Measurements from ENCODE around the gene ANKRD24. TPM values are rescaled to one million over a fixed set of nuclear protein-coding genes. Genes with fewer than 3 reads are reported as not detected.
"Not testable (repeated sequence)": the region's sequence is repeated elsewhere in the genome, so short reads cannot be mapped to it uniquely, and the experiment has no call there.

ANKRD24 gene
- total RNA-seq, 1 donor from 2014 or later = 2.1 TPM

DNA sequence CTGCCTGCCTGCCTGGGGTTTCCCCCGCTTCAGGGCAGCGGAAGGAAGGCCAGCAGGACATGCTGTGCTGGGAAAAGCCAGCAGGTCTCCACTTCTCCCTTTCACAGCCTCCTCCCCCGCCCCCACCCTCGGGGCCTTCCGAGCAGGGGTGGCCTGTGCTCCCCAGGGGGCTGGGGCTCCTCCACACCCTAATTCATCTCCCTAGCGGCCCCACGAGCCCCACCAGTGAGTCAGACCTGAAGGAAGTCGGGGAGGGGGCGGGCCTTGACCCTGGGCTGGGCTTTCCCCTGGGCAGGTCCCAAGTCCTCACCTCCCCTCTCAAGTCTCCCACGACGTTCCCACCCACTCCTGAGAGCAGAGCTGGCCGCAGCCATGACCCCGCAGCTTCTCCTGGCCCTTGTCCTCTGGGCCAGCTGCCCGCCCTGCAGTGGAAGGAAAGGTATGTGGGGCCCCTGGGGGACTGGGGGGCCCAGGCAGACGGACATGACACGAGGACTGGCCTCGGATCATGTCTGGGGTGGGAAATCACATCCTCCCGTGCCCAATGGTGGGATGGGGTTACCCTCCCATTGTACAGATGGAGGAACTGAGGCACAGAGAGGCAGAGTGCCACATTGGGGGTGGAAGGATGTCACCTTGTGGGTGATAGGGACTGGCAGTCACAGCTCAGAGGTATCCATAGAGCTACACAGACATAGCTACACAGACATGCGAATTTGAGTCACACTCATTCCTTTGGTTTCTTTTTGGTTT lies 46.9 kb downstream of the ANKRD24 start, which contains the start of gene EBI3:
EBI3 (plus strand) TSS at position 345 of the 753 bp plus-strand sequence; CDS start at position 373, 28 bp downstream.
- DNase-seq (ENCODE audit: extremely low read depth, low read depth, low spot score) = no peak

DNA sequence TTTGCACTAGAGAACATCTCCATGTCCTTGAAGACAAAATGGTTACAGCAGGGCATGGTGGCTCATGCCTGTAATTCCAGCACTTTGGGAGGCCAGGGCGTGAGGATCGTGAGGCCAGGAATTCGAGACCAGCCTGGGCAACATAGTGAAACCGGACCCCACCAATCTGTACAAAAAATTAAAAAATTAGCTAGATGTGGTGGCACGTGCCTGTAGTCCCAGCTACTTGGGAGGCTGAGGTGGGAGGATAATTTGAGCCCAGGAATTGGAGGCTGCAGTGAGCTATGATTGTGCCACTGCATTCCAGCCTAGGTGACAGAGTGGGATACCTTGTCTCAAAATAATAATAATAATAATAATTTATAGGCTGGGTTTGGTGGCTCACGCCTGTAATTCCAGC lies 47.7 kb downstream of the ANKRD24 start:
- not testable (repeated sequence) for DNase-seq (ENCODE audit: extremely low read depth, low read depth, low spot score)

DNA sequence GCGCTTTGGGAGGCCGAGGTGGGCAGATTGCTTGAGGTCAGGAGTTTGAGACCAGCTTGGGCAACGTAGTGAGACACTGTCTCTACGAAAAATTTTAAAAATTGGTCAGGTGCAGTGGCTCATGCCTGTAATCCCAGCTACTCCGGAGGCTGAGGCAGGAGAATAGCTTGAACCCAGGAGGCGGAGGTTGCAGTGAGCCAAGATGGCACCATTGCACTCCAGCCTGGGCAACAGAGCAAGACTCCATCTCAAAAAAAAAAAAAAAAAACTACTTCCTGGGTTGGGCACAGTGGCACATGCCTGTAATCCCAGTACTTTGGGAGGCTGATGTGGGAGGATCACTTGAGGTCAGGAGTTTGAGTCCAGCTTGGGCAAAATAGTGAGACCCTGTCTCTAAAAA lies 49.0 kb downstream of the ANKRD24 start:
- DNase-seq (ENCODE audit: extremely low read depth, low read depth, low spot score) = not testable (repeated sequence)

DNA sequence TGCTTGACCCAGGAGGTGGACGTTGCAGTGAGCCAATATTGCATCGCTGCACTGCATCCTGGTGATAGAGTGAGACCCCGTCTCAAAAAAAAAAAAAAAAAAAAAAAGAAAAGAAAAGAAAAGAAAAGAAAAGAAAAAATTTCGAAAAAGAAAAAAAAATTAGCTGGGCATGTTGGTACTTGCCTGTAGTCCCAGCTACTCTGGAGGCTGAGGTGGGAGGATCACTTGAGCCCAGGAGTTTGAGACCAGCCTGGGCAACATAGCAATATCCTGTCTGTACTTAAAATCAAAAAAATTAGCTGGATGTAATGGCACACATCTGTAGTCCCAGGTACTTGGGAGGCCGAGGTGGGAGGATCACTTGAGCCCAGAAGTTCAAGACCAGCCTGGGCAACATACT lies 49.6 kb downstream of the ANKRD24 start:
- not testable (repeated sequence) for DNase-seq (ENCODE audit: extremely low read depth, low read depth, low spot score)

DNA sequence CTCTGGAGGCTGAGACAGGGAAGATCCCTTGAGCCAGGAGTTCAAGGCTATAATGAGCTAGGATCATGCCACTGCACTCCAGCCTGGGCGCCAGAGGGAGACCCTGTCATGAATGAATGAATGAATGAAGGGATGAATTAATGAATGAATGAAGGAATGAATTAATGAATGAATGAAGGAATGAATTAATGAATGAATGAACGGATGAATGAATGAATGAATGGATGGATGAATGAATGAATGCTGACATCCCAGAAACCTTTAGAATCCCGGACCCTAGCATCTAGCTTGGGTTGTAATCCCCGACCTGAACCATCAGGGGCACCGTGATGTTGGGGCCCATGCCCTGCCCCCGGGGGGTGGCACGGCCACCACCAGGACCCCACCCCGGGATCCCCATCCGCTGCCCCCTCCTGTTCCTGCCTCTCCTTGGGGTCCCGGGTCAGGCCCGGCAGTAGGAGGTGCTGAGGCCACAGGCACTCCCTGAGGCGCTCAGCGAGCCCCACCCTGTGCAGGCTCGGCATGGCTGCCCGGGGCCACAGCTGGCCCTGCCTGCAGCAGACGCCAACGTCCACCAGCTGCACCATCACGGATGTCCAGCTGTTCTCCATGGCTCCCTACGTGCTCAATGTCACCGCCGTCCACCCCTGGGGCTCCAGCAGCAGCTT lies 50.3 kb downstream of the ANKRD24 start:
- no peak for DNase-seq (ENCODE audit: extremely low read depth, low read depth, low spot score)

DNA sequence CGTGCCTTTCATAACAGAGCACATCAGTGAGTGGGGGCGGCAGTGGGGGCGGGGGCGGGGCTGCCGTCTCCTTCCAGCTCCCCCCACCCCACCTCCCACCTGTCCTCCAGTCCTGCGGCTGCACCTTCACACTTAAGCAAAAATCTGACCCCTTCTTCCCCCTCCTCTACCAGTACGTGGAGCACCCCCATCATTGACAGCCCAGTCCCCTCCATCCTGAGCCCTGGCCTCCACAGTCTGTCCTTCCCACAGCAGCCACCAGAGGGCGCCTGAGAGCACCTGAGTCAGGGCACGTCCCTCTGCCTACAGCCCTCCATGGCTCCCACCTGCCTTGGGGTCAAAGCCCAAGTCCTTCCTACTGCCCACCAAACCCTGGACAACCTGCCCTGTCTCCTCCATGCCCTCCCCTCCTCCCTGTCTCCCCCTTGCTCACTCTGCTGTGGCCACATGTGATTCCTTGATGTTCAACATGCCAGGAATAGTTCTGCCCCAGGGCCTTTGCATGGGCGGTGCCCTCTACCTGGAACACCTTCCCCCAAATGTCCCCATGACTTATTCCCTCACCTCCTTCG lies 50.9 kb downstream of the ANKRD24 start:
- DNase-seq (ENCODE audit: extremely low read depth, low read depth, low spot score) = no peak

DNA sequence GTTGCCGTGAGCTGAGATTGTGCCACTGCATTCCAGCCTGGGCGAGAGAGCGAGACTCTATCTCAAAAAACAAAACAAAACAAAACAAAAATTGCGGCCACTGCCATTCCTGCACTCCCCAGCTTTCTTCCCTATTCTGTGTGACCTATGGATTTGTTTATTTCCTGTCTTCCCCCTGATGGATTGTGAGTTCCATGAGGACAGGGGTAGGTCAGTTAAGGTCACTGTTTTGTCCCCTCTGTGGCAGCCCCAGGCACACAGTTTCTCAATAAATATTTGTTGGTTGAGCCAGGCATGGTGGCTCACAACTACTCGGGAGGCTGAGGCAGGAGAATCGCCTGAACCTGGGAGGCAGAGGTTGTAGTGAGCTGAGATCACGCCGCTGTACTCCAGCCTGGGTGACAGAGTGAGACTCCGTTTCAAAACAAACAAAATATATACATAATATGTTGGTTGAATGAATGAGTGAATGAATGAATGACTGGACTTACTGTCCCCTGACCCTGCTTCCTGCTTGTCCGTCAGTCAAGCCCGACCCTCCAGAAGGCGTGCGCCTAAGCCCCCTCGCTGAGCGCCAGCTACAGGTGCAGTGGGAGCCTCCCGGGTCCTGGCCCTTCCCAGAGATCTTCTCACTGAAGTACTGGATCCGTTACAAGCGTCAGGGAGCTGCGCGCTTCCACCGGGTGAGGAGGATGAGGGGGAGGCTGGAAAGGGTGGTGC lies 51.8 kb downstream of the ANKRD24 start:
- no peak for DNase-seq (ENCODE audit: extremely low read depth, low read depth, low spot score)

DNA sequence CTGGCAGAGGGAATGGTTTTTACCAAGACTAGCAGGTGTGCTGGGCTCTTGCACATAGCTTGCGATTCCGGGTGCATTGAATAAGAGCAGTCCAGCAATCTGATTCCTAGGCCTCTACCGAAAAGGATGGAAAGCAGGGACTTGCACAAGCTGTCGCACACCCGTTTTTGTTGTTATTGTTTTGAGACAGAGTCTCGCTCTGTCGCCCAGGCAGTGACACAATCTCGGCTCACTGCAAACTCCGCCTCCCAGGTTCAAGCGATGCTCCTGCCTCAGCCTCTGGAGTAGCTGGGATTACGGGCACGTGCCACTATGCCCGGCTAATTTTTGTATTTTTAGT lies 52.3 kb downstream of the ANKRD24 start:
- DNase-seq (ENCODE audit: extremely low read depth, low read depth, low spot score) = no peak

DNA sequence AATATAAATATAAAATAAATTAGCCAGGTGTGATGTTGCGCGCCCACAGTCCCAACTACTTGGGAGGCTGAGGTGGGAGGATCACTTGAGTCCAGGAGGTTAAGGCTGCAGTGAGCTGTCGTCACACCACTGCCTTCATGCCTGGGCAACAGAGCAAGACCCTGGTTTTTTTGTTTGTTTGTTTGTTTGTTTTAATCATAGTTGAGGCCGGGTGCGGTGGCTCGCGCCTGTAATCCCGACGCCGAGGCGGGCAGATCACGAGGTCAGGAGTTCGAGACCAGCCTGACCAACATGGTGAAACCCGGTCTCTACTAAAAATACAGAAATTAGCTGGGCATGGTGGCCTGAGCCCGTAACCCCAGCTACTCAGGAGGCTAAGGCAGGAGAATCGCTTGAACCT lies 55.0 kb downstream of the ANKRD24 start:
- not testable (repeated sequence) for DNase-seq (ENCODE audit: extremely low read depth, low read depth, low spot score)

DNA sequence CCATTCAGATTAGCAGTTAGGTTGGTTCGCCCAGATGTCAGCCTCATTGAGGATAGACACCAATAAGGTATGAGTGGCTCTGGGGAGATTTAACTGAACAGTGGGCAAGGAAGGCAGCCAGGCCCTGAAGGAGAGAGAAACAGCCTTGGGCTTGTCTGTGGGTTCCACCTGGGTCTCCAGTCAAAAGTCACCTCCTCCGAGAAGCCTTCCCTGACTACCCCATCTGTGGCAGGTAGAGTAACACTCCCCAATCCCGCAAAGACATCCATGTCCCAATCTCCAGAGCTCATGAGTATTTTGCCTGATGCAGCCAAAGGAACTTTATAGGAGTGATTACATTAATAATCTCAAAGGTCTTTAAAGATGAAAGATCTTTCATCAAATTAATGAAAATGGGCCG lies 56.3 kb downstream of the ANKRD24 start:
- DNase-seq (ENCODE audit: extremely low read depth, low read depth, low spot score) = no peak

DNA sequence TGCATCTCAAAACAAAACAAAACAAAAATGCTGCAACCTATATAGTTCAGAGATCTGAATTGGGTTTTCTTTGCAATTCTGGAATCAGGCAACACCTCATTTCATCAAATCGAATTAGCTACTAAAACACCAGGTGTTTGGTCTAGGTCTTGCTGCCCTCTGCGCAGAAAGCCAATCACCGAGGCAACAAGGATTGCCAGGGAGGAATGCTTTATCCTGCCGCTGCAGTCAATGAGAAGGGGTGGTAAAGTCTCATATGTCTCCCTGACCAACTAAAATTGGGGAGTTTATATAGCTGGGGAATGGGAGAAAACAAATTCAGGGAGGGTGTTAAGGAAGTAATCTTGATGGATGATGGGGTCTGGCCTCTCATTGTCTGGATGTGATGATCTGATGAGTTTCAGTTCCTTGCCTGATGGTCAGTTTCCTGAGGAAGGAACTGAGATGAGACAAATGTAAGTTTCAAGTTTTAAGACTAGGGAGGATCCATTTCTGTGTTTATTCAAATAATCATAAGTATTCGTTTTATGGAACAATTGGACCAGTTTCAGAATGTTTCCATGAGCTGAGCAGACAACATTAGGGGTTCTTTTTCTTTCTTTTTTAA lies 59.4 kb downstream of the ANKRD24 start:
- DNase-seq (ENCODE audit: extremely low read depth, low read depth, low spot score) = no peak

DNA sequence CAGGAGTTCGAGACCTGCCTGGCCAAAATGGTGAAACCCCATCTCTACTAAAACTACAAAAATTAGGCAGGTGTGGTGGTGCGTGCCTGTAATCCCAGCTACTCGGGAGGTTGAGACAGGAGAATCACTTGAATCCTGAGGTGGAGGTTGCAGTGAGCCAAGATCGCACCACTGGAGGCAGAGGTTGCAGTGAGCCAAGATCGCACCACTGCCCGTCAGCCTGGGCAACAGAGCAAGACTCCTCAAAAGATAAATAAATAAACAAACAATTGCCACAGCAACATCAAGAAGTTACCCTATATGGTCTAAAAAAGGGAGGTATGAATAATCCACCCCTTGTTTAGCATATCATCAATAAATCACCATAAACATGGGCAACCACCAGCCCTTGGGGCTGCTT lies 63.4 kb downstream of the ANKRD24 start:
- DNase-seq (ENCODE audit: extremely low read depth, low read depth, low spot score) = not testable (repeated sequence)

DNA sequence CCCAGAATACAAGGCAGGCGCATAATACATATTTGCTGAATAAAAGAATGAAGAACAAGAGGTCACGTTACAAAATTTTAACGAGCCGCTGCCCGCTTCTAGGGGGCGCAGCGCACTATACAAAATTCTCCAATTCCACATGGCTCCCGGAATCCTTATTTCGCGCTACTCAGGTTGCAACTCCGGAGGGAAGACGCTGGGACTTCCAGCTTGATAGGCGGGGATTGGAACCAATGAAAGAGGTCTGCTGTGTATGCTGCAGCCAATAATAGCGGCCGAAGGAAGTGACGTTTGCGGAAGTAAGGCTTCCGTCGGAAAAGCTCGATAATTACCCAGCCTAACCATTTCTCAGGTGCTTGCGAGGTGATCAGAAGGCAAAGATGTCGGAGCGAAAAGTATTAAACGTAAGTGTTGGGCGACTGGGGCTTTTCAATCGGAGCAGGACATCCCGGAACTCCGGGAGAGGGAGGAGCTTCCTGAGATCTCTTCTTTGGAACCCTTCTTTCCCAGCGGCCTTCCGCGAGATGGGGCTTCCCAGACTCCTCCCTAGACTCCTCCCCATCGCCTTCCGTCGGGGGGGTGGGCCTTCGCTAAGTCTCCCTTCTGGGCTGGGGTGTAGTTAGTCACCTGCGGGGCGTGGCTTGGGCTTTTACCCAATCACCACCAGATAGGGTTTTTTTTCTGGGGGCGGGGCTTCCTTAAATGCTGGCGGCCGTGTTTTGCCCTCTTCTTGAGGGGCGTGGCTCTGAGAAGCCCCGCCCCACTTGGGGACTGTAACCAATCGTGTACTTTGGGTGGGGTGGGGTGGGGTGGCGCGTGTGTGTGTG lies 64.5 kb downstream of the ANKRD24 start, which contains the start of gene YJU2:
YJU2 (plus strand) TSS at position 314 of the 827 bp plus-strand sequence; CDS start at position 381, 67 bp downstream.
- peak; percentile 97 for DNase-seq (ENCODE audit: extremely low read depth, low read depth, low spot score)

DNA sequence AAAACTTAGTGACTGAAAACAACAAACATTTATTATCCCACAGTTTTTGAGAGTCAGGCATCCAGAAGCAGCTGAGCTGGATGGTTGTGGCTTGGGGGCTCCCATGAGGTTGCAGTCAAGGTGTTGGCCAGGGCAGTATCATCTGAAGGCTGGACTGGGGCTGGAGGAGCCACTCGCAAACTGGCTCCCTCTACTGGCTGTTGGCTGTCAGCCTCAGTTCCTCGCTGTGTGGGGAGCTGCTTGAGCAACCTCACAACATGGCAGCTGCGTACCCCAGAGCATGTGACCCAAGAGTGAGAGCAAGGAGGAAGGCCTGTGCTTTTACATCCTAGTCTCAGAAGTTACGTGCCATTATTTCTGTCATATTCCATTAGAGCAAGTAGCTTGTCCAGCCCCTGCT lies 74.1 kb downstream of the ANKRD24 start:
- no peak for DNase-seq (ENCODE audit: extremely low read depth, low read depth, low spot score)

DNA sequence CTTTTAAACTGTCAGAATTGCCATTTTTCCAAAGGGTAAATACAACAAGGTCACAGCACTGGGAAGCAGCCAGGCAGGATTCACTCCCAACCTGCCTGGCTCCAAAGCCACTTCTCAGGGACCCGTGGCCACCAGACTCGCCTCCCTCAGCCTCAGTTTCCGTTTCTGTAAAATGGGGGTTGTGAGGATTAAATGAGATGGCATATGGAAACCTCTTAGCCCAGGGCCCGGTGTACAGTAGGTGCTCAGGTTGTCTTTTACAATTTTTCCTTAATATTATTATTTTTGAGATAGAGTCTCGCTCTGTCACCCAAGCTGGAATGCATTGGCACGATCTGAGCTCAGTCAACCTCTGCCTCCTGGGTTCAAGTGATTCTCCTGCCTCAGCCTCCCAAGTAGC lies 74.5 kb downstream of the ANKRD24 start:
- no peak for DNase-seq (ENCODE audit: extremely low read depth, low read depth, low spot score)

DNA sequence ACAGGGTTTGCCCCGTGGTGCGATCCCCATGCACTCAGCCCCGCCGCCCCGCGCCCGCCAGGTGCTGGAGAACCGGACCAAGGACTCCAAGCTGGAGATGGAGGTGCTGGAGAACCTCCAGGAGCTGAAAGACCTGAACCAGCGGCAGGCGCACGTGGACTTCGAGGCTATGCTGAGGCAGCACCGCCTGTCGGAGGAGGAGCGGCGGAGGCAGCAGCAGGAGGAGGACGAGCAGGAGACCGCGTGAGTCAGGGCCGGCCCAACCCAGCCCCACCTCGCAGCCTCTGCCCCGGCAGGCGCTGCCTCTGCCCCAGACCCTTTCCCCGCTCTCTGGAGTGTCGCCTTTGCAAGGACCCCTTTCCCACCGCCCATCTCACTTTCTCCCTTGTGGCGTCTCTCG lies 75.7 kb downstream of the ANKRD24 start:
- DNase-seq (ENCODE audit: extremely low read depth, low read depth, low spot score) = no peak

DNA sequence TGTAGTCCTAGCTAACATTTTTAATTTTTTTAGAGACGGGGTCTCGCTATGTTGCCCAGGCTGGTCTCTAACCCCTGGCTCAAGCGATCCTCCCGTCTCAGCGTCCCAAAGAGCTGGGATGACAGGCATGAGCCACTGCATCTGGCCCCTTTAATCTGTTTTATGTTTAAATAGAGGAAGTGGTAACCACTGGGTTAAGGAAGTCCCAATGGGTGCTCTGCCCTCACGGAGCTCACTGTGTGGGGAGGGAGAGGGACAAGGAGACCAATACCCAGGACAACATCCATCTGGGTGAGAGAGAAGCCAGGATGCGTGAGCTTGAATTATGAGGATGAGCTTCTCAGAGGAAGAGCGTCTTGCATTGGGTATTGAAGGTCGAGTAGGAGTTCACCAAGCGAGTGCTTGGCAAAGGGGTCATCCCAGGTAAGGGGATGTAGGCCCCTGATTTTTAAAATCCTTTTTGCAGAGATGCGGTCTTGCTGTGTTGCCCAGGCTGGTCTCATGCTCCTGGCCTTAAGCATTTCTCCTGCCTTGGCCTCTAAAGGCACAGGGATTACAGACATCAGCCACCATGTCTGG lies 78.2 kb downstream of the ANKRD24 start:
- no peak for DNase-seq (ENCODE audit: extremely low read depth, low read depth, low spot score)

DNA sequence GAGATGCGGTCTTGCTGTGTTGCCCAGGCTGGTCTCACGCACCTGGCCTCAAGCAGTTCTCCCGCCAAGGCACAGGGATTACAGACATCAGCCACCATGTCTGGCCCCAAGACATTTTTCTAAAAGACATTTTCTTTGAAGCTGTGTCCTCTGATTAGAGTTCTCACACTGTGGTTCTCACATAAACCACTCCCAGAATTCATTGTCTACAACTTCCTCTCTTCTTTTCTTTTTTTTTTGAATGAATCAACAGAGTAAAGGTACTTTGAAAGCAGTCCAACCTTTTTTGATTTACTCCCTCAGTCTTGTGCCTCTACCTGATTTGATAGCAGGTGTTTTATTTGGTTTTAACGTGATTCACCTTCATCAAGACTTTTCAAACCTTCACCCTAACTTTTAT lies 82.3 kb downstream of the ANKRD24 start:
- DNase-seq (ENCODE audit: extremely low read depth, low read depth, low spot score) = no peak

DNA sequence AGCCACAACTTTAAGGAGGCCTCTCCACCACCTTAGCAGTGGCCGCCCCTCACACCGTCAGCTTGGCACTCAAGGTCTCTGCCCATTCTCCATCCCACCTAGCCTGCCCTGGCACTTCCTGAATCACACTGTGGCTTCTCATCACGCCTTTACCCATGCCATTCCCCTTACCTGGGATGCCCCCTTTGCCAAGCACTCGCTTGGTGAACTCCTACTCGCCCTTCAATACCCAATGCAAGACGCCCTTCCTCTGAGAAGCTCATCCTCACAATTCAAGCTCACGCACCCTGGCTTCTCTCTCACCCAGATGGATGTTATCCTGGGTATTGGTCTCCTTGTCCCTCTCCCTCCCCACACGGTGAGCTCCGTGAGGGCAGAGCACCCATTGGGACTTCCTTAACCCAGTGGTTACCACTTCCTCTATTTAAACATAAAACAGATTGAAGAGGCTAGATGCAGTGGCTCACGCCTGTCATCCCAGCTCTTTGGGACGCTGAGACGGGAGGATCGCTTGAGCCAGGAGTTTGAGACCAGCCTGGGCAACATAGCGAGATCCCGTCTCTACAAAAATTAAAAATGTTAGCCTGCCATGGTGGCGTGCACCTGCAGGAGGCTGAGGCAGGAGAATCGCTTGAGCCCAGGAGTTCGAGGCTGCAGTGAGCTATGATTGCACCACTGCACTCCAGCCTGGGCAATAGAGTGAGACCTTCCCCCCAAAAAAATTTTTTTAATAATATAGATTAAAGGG lies 83.9 kb downstream of the ANKRD24 start:
- DNase-seq (ENCODE audit: extremely low read depth, low read depth, low spot score) = no peak
